Measurements from ENCODE around the gene FBXW7.

FBXW7 gene

GRCh38 chr4:152273343-152273742 lies 262.5 kb downstream of the FBXW7 start:
- DNase-seq = no peak
